Osteocyte (in vitro differentiated cells): ENCODE results near the gene SQSTM1. TPM values are rescaled to one million over a fixed set of nuclear protein-coding genes. Genes with fewer than 3 reads are reported as not detected.
"Not testable (repeated sequence)": the region's sequence is repeated elsewhere in the genome, so short reads cannot be mapped to it uniquely, and the experiment has no call there.

Source experiments
- DNase-seq: peaks from one replicate; pipeline ENCODE4 v3.0.0; 2021; ENCODE audit warnings: mixed read lengths; ENCODE audit not compliant: unreplicated experiment; ENCODE audit errors: extremely low spot score
- H3K27ac Mint-ChIP-seq: one replicate; pipeline ENCODE4 v1.8.0; 2021; ENCODE audit warnings: mild to moderate bottlenecking, mixed read lengths; ENCODE audit not compliant: unreplicated experiment
- H3K27me3 Mint-ChIP-seq: one replicate; pipeline ENCODE4 v1.8.0; 2021; ENCODE audit warnings: mixed read lengths; ENCODE audit not compliant: unreplicated experiment
- H3K36me3 Mint-ChIP-seq: one replicate; pipeline ENCODE4 v1.8.0; 2021; ENCODE audit warnings: mixed read lengths; ENCODE audit not compliant: unreplicated experiment
- H3K4me1 Mint-ChIP-seq: one replicate; pipeline ENCODE4 v1.8.0; 2021; ENCODE audit warnings: mixed read lengths; ENCODE audit not compliant: unreplicated experiment
- H3K4me3 Mint-ChIP-seq: one replicate; pipeline ENCODE4 v1.8.0; 2021; ENCODE audit warnings: mild to moderate bottlenecking, moderate library complexity, mixed read lengths; ENCODE audit not compliant: unreplicated experiment
- H3K9me3 Mint-ChIP-seq: one replicate; pipeline ENCODE4 v1.8.0; 2021; ENCODE audit warnings: mixed read lengths; ENCODE audit not compliant: unreplicated experiment
- total RNA-seq: library from RNA; stranded (reverse); gene quantifications from 2 replicates; pipeline ENCODE4 v1.2.1, GENCODE V29; 2021
- TF ChIP-seq, protein P1 (sequence below): fragments of 200-600 bp; sonication (generic); IDR thresholded peaks from 2 replicates; pipeline ENCODE4 v1.5.0; 2021; ENCODE audit warnings: antibody characterized with exemption, mild to moderate bottlenecking, moderate library complexity

SQSTM1 gene
- total RNA-seq, 1 donor from 2014 or later, result 447 TPM

DNA sequence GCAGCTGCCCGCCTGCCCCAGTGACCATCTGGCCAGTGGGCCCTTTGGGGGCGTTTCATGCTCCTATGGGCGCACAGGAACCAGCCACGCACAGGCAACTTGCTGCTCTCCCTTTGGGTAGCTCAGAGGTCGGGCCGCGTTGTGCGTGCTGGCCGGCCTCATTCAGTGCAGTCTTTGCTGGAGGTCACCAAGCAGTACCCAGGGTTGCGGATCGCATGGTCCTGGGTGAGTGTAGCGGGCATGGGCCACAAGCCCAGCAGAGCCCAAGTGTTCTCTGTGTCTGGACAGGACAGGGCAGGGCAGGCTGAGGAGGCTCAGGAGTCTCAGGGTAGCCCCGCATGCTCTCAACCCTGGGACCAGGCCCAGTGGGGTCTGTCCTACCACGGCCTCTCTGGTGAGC is 47.8 kb downstream of the SQSTM1 start:
- Mint-ChIP-seq H3K27me3 (no peaks in the 10 kb centered on the region), H3K27ac (no peak overlapping the region), H3K9me3 (no peaks in the 10 kb centered on the region), H3K4me3 (no peak overlapping the region), H3K36me3 (peaks cover 20% of the 10 kb centered on the region), H3K4me1 (peaks cover 3% of the 10 kb centered on the region)
- TF ChIP-seq, protein P1, sequence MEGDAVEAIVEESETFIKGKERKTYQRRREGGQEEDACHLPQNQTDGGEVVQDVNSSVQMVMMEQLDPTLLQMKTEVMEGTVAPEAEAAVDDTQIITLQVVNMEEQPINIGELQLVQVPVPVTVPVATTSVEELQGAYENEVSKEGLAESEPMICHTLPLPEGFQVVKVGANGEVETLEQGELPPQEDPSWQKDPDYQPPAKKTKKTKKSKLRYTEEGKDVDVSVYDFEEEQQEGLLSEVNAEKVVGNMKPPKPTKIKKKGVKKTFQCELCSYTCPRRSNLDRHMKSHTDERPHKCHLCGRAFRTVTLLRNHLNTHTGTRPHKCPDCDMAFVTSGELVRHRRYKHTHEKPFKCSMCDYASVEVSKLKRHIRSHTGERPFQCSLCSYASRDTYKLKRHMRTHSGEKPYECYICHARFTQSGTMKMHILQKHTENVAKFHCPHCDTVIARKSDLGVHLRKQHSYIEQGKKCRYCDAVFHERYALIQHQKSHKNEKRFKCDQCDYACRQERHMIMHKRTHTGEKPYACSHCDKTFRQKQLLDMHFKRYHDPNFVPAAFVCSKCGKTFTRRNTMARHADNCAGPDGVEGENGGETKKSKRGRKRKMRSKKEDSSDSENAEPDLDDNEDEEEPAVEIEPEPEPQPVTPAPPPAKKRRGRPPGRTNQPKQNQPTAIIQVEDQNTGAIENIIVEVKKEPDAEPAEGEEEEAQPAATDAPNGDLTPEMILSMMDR, result no peak
- no peak for DNase-seq

DNA sequence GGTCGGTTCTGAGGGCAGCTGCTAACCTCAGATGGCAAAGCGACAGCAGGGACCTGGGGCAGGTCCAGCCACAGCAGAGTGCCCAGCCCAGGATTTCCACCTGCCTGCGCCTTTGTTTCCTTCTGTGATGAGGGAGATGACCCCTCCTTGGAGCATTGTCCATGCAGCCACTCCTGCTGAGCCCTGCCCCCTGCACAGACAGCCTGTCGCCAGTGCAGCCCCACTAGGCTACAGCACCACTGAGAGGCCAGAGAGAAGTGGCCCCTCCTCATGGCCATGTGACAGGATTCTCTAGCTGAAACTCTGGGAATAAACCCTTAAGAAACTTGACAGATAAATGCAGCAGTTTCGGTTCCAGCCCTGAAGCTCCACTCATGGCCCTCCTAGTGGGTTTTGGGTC is 48.4 kb downstream of the SQSTM1 start:
- no peaks in the 10 kb centered on the region for H3K9me3 Mint-ChIP-seq
- no peaks in the 10 kb centered on the region for H3K27me3 Mint-ChIP-seq
- TF ChIP-seq, protein P1, result no peak
- H3K36me3 Mint-ChIP-seq, result peaks cover 20% of the 10 kb centered on the region
- peaks cover 3% of the 10 kb centered on the region for H3K4me1 Mint-ChIP-seq
- no peak overlapping the region for H3K4me3 Mint-ChIP-seq
- H3K27ac Mint-ChIP-seq, result no peak overlapping the region
- DNase-seq, result no peak

- no peak overlapping the region for H3K27ac Mint-ChIP-seq
- no peaks in the 10 kb centered on the region for H3K9me3 Mint-ChIP-seq
- TF ChIP-seq, protein P1, result no peak
- DNase-seq, result no peak
- no peaks in the 10 kb centered on the region for H3K27me3 Mint-ChIP-seq
- peaks cover 3% of the 10 kb centered on the region for H3K4me1 Mint-ChIP-seq
- no peak overlapping the region for H3K4me3 Mint-ChIP-seq
- peaks cover 22% of the 10 kb centered on the region for H3K36me3 Mint-ChIP-seq
These were observed 49.1 kb downstream of the SQSTM1 start for GRCh38 chr5:179869641-179870402.

DNA sequence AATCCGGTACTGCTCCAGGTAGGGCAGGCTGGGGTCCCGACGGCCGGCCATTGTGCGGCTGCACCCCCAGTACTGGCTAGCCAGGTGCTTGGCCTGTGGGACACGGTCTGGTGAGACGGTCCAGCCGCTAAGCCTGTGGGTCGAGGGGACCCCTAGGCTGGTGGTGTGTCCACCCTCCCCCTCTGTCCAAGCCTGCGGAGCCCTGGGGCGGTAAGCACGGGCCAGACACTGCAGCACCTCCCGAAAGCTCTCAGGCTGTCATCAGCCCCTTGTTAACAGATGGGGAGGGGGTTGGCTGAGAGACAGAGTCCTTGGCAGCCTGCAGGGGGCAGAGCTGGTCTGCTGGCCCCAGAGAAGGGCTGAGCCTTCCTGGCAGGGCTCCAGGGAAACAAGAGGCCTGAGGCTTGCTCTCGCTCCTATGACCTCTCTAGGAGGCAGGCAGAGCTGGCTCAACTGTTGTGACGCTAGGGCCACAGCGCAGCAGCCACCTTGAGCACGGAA is 49.7 kb downstream of the SQSTM1 start:
- Mint-ChIP-seq H3K4me1 (peaks cover 3% of the 10 kb centered on the region), H3K27me3 (no peaks in the 10 kb centered on the region), H3K36me3 (peaks cover 18% of the 10 kb centered on the region), H3K27ac (no peak overlapping the region), H3K9me3 (no peaks in the 10 kb centered on the region), H3K4me3 (no peak overlapping the region)
- no peak for DNase-seq
- TF ChIP-seq, protein P1, result peak; percentile 45

GRCh38 chr5:179870952-179871351 is 50.2 kb downstream of the SQSTM1 start:
- no peak overlapping the region for H3K27ac Mint-ChIP-seq
- TF ChIP-seq, protein P1, result no peak
- peaks cover 3% of the 10 kb centered on the region for H3K4me1 Mint-ChIP-seq

DNA sequence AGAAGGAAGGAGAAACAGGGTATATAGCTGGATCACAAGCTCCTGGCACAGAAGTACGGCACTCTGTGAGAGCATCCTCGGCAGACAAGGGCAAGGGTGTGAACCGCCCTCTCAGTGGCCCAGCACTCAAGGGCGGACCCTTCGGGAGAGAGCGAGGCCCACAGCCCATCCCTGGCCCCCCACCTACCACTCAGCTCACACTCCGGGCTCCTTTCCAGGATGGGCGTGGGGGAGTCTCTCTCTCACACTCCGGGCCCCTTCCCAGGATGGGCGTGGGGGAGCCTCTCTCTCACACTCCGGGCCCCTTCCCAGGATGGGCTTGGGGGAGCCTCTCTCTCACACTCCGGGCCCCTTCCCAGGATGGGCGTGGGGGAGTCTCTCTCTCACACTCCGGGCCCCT is 50.8 kb downstream of the SQSTM1 start:
- not testable (repeated sequence) for H3K9me3 Mint-ChIP-seq, H3K4me3 Mint-ChIP-seq, H3K27me3 Mint-ChIP-seq, H3K27ac Mint-ChIP-seq, DNase-seq, H3K4me1 Mint-ChIP-seq
- H3K36me3 Mint-ChIP-seq, result peaks cover 23% of the 10 kb centered on the region

More at GRCh38 chr5:179870952-179871351, 50.2 kb downstream of the SQSTM1 start:
- H3K27me3 Mint-ChIP-seq, result no peaks in the 10 kb centered on the region
- no peaks in the 10 kb centered on the region for H3K9me3 Mint-ChIP-seq
- no peak for DNase-seq
- no peak overlapping the region for H3K4me3 Mint-ChIP-seq
- H3K36me3 Mint-ChIP-seq, result peaks cover 18% of the 10 kb centered on the region
